Right ventricle myocardium superior (tissue), 1 donor: ENCODE measurements around the gene DCAF12. TPM values are rescaled to one million over a fixed set of nuclear protein-coding genes. Genes with fewer than 3 reads are reported as not detected.
"Not testable (repeated sequence)": the region's sequence is repeated elsewhere in the genome, so short reads cannot be mapped to it uniquely, and the experiment has no call there.

Experiments used
- ATAC-seq: fragments of 200-7000 bp; cut with Tn5 transposase; one replicate; pipeline ENCODE4 v1.9.1; 2020; ENCODE audit warnings: mild to moderate bottlenecking; ENCODE audit not compliant: poor library complexity
- DNase-seq: peaks from one replicate; pipeline ENCODE4 v3.0.0-alpha.2; 2020
- intact Hi-C: fragments of 100-400 bp; cut with DNase I; formaldehyde crosslinking; loops from one replicate; pipeline ENCODE4 v1.11.2; 2022
- total RNA-seq: library from RNA; stranded (reverse); fragmentation: NEBNext Ultra II Directional; extraction: Animal tissue kit (Norgen Biotek cat#: 25700); gene quantifications from one replicate; pipeline ENCODE4 v1.2.1, GENCODE V29; 2021
- donor health status: DM: no; HTN: yes; CAD: no; lungs with severe emphysema.

The DCAF12 gene
- total RNA-seq, 1 donor from 2014 or later, result 14.8 TPM

GRCh38 chr9:34084562-34084961 is 41.9 kb downstream of the DCAF12 start:
- DNase-seq, result no peak
- peak; percentile 65 for ATAC-seq
- intact Hi-C loops, result no loop called here

DNA sequence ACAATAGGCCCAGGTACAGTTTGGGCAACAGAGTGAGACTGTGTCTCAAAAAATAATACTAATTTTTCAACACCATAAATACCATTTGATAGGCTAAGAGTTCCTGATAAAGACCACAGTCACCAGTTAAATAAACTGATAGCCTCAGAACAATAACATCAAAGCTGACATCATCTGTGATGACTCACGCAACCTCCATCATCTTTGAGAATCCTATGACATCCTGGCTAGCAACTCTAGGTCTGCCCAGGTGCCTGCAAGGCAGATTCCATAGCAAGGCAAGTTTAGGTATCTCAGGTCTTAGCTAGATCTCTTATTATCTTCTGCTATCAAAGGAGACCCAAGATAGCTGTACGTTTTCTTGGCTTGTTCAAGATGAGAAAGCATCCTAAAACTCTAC is 47.3 kb downstream of the DCAF12 start:
- intact Hi-C loops, result no loop called here
- no peak for ATAC-seq
- DNase-seq, result no peak

- intact Hi-C loops, result no loop called here
- DNase-seq (no peak), ATAC-seq (peak; percentile 25)
Observed at GRCh38 chr9:34072868-34073590, 53.5 kb downstream of the DCAF12 start.

- no peak for DNase-seq
- intact Hi-C loops, result no loop called here
- no peak for ATAC-seq
Observed at GRCh38 chr9:34072410-34072809, 54.1 kb downstream of the DCAF12 start.

GRCh38 chr9:34070606-34071324 is 55.7 kb downstream of the DCAF12 start:
- DNase-seq (no peak), ATAC-seq (no peak)
- intact Hi-C loops, result no loop called here

DNA sequence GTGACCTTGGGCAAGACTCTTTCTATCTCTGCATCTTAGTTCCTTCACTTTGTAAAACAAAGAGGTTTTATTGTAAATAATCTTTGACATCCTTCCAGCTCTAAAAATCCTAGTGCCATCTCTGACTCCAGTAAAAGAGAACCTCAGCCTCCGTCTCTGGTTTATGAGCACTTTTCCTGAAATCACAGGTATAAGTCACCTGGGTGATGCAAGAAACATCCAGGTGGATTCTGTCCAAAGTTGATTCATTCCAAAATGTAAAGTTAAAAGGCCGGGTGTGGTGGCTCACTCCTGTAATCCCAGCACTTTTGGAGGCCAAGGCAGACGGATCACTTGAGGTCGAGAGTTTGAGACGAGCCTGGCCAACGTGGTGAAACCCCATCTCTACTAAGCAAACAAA is 56.7 kb downstream of the DCAF12 start:
- no peak for ATAC-seq
- intact Hi-C loops, result no loop called here
- no peak for DNase-seq

DNA sequence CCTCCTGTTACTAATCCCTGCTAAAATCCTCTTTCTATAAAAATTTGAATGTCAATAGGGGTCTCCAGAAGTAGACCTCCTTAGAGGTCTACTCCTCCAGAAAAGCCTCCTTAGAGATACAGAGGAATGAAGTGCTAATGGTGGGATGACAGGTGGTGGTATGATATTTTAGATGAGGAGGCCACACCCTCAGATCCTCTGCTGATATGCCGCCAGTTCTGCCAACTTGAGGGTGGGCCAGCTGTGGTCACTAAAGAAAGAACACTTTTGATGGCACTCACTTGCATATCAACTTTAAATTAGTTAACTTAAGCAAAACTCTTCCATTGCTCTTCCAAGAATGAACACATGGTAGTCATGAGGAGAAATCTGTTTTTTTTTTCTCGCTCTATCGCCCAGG is 61.0 kb downstream of the DCAF12 start:
- DNase-seq (no peak), ATAC-seq (no peak)
- intact Hi-C loops, result no loop called here

GRCh38 chr9:34059954-34060353 is 66.5 kb downstream of the DCAF12 start:
- ATAC-seq (no peak), DNase-seq (no peak)
- intact Hi-C loops, result no loop called here

DNA sequence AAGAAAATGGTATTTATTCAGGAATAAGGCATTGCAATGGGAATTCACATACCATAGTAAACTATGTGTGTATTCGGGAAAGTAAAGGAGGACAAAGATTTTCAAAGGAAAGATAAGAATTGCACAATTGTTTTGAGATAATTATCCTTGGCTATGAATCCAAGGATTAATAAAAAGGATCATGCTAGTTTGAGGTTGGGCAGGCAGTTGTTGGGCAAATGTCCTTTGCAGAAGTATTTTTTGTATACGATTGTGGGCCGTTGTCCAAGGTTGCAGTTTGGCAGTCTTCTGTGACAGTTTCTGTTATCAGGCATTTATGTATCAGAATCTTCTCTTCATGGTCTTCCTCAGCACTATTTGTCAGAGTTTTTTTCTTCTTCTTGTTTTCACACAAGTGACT is 67.2 kb downstream of the DCAF12 start:
- ATAC-seq (no peak), DNase-seq (no peak)
- intact Hi-C loops, result no loop called here

DNA sequence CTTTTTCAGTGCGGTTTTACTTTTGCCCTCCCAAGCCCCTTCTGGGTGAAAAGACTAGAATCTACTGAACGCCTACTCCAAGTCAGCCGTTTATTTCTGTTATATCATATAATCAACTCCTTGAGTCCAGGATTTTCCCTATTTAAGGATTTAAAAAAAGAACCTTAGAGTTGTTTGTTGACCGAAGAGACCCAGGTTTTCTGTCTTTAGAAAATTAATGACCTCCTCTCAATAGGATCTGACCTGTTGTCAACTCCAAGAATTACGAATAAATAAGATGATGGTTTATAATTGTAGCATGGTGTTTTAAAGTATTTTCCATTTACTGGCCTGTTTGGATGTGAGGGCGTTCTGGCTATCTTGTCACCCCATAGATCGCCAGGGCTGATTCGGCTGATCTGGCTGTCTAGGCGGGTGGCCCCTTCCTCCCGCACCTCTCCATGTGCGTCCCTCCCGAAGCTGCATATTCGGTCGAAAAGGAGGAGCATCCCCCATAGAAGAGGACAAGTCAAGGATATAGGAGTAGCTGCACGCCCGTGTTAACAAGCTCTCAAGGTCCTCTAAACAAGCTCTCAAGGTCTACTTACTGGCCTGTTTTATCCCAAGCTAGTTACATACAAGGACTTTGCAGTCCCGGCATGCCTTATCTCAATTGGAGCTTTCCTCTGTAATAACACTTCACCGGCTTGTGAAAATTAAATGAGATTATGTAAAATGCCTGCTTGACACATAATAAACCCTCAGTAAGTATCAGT is 76.7 kb downstream of the DCAF12 start:
- ATAC-seq (no peak), DNase-seq (no peak)
- intact Hi-C loops, result no loop called here

- DNase-seq, result peak; percentile 99
- intact Hi-C loops, result no loop called here
- peak; percentile 96 for ATAC-seq
Observed at GRCh38 chr9:34048727-34049629, 77.5 kb downstream of the DCAF12 start, which contains the start of gene UBAP2. Gene UBAP2, minus strand, starts transcription at chr9:34048887. Its CDS starts 31,739 bp downstream, at chr9:34017148.

DNA sequence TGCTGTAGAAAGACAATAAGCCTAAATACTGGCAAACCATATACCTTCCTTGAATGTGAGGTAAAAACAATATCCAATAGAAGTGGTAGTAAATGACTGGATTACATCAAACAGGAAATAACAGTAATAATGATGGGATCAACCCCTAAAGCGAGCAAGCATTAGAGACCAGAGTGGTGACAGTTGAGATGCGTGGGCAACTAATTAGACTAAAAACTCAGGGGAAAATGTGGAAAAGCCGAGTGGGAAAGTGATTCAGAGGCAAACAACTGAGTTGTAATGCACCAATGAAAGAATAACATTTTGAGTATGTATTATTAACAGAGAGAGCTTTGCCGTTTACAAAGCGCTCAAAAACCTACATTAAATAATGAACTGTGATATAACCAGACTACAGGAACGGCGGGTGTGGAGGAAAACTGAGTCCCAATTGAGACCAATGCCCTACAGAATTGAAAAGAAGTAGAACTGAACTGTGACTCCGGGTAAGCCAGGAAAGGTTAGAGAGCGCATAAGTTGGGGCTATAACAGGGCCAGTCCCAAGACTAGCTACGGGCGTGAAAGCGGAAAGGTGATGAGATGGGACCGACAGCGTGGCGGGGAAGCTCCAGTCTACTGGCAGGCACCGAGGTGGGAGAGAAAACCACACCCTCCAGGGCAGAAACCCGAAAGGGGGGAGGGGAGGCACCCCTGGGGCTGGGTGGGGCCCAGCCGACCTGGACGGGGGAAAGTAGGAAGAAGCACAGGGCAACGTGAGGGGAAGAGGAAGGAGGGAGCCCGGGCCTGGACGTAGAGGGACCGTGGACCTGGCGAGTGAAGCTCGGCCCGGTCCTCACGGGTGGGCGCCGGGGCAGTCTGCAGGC is 78.4 kb downstream of the DCAF12 start:
- intact Hi-C loops, result no loop called here
- peak; percentile 26 for ATAC-seq
- DNase-seq, result peak; percentile 57

DNA sequence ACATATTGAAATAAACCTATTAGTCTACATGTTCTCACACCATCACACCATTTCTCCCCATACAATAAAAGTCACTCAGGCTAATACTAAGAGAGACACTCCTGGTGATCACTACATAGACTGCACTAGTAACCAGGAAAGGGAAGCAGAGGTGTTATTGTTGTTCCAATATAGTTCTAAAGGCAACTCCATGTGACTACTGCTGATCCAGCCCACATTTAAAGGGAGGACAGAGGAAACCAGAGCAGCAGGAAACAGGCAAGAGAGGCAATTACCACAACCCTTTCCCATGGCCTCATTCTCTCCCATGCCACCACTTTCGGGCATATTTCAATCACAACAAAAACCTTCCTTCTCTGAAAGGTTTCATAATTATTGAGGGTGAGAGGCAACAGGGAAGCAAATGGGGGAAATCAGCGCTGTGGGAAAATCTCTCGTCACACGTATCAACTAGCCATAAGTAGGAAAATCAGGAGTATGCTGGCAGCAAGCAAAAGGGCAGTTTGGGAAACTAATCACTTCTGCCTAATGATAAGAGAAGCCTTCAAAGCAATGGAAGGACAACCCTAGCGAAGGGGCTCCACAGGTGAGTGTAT is 79.6 kb downstream of the DCAF12 start:
- intact Hi-C loops, result no loop called here
- ATAC-seq (no peak), DNase-seq (no peak)

DNA sequence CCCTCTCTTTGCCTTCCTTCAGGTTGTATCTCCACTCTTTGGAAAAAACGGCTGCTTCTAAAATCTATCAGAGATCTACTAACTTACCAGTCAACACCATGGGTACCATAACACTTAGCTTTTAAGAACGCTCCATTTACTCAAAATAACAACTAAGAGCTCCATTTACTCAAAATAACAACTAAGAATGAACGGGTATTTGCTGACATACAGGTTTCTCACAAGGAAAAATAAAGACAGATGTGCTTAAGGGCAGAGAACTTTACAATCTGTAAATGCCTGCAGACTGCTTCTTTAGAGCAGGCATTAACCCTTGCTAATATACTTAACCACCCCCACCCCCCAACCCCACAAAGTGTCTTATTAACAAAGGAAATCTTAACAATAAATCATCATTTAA is 80.6 kb downstream of the DCAF12 start:
- DNase-seq (no peak), ATAC-seq (no peak)
- intact Hi-C loops, result no loop called here

DNA sequence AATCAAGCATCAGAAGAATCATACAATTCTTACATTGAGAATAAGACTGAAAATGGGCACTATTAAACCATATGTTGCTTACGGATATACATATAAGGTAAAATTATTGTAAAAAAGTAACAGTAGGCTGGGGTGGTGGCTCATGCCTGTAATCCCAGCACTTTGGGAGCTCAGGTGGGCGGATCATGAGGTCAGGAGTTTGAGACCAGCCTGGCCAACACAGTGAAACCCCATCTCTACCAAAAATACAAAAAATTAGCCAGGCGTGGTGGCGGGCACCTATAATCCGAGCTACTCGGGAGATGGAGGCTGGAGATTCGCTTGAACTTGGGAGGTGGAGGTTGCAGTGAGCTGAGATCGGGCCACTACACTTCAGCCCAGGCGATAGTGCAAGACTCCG is 84.4 kb downstream of the DCAF12 start:
- DNase-seq, ATAC-seq, intact Hi-C loops: not testable (repeated sequence)

GRCh38 chr9:34038851-34039250 is 87.6 kb downstream of the DCAF12 start:
- intact Hi-C loops, DNase-seq, ATAC-seq: not testable (repeated sequence)

DNA sequence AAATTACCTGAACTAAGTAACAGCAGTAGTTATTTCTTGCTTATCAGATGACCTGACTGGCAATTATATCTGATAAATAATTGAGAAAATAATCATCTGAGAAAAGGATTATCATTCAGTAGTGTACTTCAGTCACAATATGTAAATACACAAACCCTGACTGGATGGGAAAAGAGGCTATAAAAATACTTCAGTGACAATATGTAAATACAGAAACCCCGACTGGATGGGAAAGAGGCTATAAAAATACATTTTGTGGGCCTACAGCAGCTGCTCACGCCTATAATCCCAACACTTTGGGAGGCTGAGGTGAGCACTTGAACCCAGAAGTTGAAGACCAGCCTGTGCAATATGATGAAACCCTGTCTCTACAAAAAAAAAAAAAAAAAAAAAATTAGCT is 88.9 kb downstream of the DCAF12 start:
- ATAC-seq (no peak), DNase-seq (no peak)
- intact Hi-C loops, result no loop called here
